Loucy (cell line): Measurements from ENCODE around the gene CILP.

Experiments used
- H2AFZ ChIP-seq: fragments of 200-600 bp; sonication (generic); 2 replicates; pipeline ENCODE4 v1.6.0; 2016; ENCODE audit warnings: antibody characterized with exemption, mild to moderate bottlenecking, low read length, moderate library complexity
- H3F3A ChIP-seq: fragments of 200-600 bp; 2 replicates; pipeline ENCODE4 v1.6.0; 2016; ENCODE audit warnings: antibody characterized with exemption, low read depth, mild to moderate bottlenecking
- H3K27me3 ChIP-seq: fragments of 200-600 bp; sonication (generic); 2 replicates; pipeline ENCODE4 v1.6.1; 2014; ENCODE audit warnings: low read length, mild to moderate bottlenecking; ENCODE audit not compliant: insufficient read depth, poor library complexity, severe bottlenecking
- H3K36me3 ChIP-seq: fragments of 200-600 bp; sonication (generic); 2 replicates; pipeline ENCODE4 v1.6.1; 2016; ENCODE audit warnings: low read length; ENCODE audit not compliant: insufficient read depth
- H3K4me1 ChIP-seq: fragments of 200-600 bp; sonication (generic); 2 replicates; pipeline ENCODE4 v1.5.1; 2014; ENCODE audit warnings: low read length, mild to moderate bottlenecking; ENCODE audit not compliant: insufficient read depth, poor library complexity, severe bottlenecking
- H3K4me2 ChIP-seq: fragments of 200-600 bp; sonication (generic); 2 replicates; pipeline ENCODE4 v1.6.0; 2014; ENCODE audit warnings: antibody characterized with exemption, low read length, low read depth, mild to moderate bottlenecking; ENCODE audit not compliant: poor library complexity, severe bottlenecking
- H3K4me3 ChIP-seq: fragments of 200-600 bp; sonication (generic); 2 replicates; pipeline ENCODE4 v1.5.1; 2014; ENCODE audit warnings: low read length, mild to moderate bottlenecking, mixed read lengths; ENCODE audit not compliant: poor library complexity, severe bottlenecking
- H3K79me2 ChIP-seq: fragments of 200-600 bp; sonication (generic); 2 replicates; pipeline ENCODE4 v1.6.1; 2014; ENCODE audit warnings: low read length; ENCODE audit not compliant: insufficient read depth
- H3K9ac ChIP-seq: fragments of 200-600 bp; sonication (generic); 2 replicates; pipeline ENCODE4 v1.6.0; 2014; ENCODE audit warnings: mild to moderate bottlenecking, low read depth, low read length, moderate library complexity; ENCODE audit not compliant: poor library complexity, severe bottlenecking
- H3K9me2 ChIP-seq: fragments of 200-600 bp; sonication (generic); replicated peaks from 2 replicates; pipeline ENCODE4 v1.6.1; 2016; ENCODE audit warnings: low read depth, low read length, mixed read lengths
- H3K9me3 ChIP-seq: fragments of 200-600 bp; sonication (generic); 2 replicates; pipeline ENCODE4 v1.6.1; 2014; ENCODE audit warnings: mild to moderate bottlenecking, antibody characterized with exemption, low read length, low read depth; ENCODE audit not compliant: insufficient read depth
- H4K20me1 ChIP-seq: fragments of 200-600 bp; sonication (generic); 2 replicates; pipeline ENCODE4 v1.6.0; 2014; ENCODE audit warnings: antibody characterized with exemption, low read length, mild to moderate bottlenecking; ENCODE audit not compliant: insufficient read depth, poor library complexity, severe bottlenecking
- EZH2phosphoT487 ChIP-seq: fragments of 200-600 bp; IDR thresholded peaks from 2 replicates; pipeline ENCODE4 v1.6.1; 2018; ENCODE audit warnings: antibody characterized with exemption, mild to moderate bottlenecking, moderate library complexity, borderline replicate concordance
- TF ChIP-seq, protein P1 (sequence below): fragments of 200-600 bp; sonication (generic); conservative IDR thresholded peaks from 2 replicates; pipeline ENCODE4 v1.5.1; 2014; ENCODE audit warnings: mild to moderate bottlenecking, antibody characterized with exemption, low read length

CILP gene

DNA sequence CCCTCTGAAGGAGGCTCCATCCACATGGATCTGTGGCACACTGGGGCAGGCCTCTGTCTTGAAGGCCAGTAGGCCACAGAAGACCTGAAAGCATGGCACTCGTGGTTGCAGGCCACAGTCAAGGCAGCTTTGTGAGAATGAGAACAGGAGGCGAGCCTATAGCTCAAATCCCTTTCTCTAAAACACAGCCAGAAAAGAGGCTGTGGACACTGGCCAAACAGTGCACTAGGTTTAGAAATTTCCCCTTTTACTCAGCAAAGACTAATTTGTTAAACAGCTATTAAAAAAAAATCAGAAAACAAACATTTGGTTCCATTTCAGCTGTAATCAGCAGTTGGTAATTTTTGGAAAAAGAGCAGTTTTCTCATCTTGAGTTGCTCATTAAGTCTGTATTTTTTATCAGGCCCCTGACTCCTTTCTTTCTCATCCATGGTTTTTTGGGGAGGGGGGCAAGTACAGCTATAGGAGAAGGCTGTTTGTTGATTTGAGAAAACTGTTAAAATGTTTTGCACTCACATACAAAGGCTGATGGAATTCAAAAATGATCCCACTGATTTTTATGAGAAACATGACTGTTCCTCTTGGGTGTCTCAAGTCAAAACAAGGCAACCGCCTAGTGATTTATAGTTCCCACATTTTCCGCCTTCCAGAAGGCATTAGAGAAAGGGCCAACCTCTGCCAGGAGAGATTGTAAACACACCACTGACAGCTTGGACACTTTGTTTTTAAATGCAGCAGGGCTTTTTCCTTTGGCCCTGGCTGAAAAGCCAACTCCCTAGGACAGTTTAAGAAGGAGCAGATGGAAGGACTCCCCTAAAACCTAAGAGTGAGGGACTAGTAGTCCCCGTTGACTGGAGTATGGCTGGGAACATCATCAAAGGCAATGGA, 47.3 kb upstream of the CILP start:
- Histone ChIP-seq H2AFZ (no peak overlapping the region), H3K27me3 (no peaks in the 10 kb centered on the region), H3K4me1 (no peaks in the 10 kb centered on the region), H3K4me3 (no peak overlapping the region), H3K36me3 (peaks cover 70% of the 10 kb centered on the region; the same call in 1 of the 2 replicates), H3K9me3 (no peaks in the 10 kb centered on the region), H3K4me2 (no peak overlapping the region), H3F3A (no peaks in the 10 kb centered on the region), H3K9ac (no peak overlapping the region), H4K20me1 (no peaks in the 10 kb centered on the region), H3K79me2 (no peaks in the 10 kb centered on the region), H3K9me2 (no peaks in the 10 kb centered on the region)
- no peak for TF ChIP-seq EZH2phosphoT487
- TF ChIP-seq, protein P1, sequence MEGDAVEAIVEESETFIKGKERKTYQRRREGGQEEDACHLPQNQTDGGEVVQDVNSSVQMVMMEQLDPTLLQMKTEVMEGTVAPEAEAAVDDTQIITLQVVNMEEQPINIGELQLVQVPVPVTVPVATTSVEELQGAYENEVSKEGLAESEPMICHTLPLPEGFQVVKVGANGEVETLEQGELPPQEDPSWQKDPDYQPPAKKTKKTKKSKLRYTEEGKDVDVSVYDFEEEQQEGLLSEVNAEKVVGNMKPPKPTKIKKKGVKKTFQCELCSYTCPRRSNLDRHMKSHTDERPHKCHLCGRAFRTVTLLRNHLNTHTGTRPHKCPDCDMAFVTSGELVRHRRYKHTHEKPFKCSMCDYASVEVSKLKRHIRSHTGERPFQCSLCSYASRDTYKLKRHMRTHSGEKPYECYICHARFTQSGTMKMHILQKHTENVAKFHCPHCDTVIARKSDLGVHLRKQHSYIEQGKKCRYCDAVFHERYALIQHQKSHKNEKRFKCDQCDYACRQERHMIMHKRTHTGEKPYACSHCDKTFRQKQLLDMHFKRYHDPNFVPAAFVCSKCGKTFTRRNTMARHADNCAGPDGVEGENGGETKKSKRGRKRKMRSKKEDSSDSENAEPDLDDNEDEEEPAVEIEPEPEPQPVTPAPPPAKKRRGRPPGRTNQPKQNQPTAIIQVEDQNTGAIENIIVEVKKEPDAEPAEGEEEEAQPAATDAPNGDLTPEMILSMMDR: no peak

DNA sequence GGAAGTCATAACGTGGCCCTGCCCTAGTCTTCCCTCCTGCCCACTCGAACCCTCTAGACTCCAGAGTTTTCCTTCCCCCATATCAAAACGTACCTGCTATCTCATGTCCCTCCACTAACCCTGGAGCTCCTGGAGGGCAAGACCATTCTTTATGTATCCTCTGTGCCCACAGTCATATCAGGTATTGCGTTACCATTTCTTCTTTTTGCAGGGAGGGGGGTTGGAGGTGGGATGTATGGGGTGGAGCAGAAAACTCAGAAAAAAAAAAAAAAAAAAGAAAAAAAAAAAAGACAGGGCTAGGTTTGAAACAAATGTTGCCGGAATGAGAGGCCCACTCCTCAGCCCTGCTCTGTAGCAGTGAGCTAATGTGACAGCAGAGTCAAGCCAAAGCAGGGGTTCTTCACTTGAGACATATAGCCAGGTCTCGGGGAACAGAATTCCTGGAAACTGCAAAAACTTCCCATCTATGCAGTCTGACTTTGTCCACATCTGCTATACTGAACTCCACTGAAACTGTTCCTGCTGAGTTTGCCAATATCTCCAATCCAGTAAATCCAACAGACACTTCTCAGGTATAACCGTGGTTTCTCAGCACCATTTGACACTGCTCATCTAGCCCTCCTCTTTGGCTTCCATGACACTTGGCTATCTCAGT, 44.3 kb upstream of the CILP start:
- TF ChIP-seq EZH2phosphoT487: no peak
- TF ChIP-seq, protein P1: no peak
- Histone ChIP-seq H3K9ac (no peak overlapping the region), H3K4me1 (no peaks in the 10 kb centered on the region), H3F3A (no peaks in the 10 kb centered on the region), H3K27me3 (no peaks in the 10 kb centered on the region), H3K36me3 (peaks cover 50% of the 10 kb centered on the region; the same call in 1 of the 2 replicates), H2AFZ (no peak overlapping the region), H3K9me3 (no peaks in the 10 kb centered on the region), H3K4me2 (no peak overlapping the region), H3K9me2 (no peaks in the 10 kb centered on the region), H3K4me3 (no peak overlapping the region), H4K20me1 (no peaks in the 10 kb centered on the region), H3K79me2 (no peaks in the 10 kb centered on the region)

DNA sequence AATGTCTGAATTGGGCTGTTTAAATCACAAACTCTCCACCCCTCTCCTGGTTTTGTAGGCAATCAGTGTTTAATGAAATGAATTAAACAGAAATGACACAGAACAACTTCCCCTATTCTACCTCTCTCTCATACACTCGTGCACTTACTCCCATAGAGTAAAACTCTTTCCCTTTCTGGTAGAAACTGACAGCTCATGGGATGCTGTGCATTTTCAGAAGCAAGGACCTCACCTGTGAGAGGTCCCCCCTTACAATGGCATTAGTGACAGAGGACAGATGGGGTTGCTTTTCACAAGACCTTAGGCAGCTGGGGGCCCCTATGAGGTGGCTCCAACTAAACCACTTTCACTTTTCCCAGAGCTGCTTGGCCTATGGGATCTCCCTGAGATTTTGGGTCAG, 43.5 kb upstream of the CILP start:
- H3K4me2 ChIP-seq: no peak overlapping the region
- no peaks in the 10 kb centered on the region for H3K4me1 ChIP-seq
- no peaks in the 10 kb centered on the region for H3K27me3 ChIP-seq
- H3K9me3 ChIP-seq: no peaks in the 10 kb centered on the region
- H3F3A ChIP-seq: no peaks in the 10 kb centered on the region
- no peaks in the 10 kb centered on the region for H3K79me2 ChIP-seq
- no peaks in the 10 kb centered on the region for H3K9me2 ChIP-seq
- H3K9ac ChIP-seq: no peak overlapping the region
- H2AFZ ChIP-seq: no peak overlapping the region
- H4K20me1 ChIP-seq: no peaks in the 10 kb centered on the region
- TF ChIP-seq EZH2phosphoT487: no peak
- TF ChIP-seq, protein P1: no peak
- H3K4me3 ChIP-seq: no peak overlapping the region
- H3K36me3 ChIP-seq: peaks cover 41% of the 10 kb centered on the region; the same call in 1 of the 2 replicates
